H1 (cell line): Measurements from ENCODE around the gene ATG2B.

ENCODE experiments used
- JUND ChIP-seq: IDR thresholded peaks from 2 replicates; pipeline ENCODE4 v1.6.1; 2011; ENCODE audit warnings: mild to moderate bottlenecking, improper control_type of control experiment, low read length
- MAFK ChIP-seq: IDR thresholded peaks from 2 replicates; pipeline ENCODE4 v1.6.1; 2012; ENCODE audit warnings: low read depth, mild to moderate bottlenecking, improper control_type of control experiment, low read length
- PHF8 ChIP-seq: fragments of 200-600 bp; sonication (generic); conservative IDR thresholded peaks from 2 replicates; pipeline ENCODE4 v1.7.1; 2012; ENCODE audit warnings: low read depth, mild to moderate bottlenecking, inconsistent platforms, low read length, moderate library complexity
- POLR2A ChIP-seq, 2 experiments: IDR thresholded peaks; 1 replicate in 1 of 2; 2 replicates in 1 of 2; pipeline ENCODE4 v1.6.1; 2011; ENCODE audit warnings: low read depth in 2 of 2, low read length in 2 of 2, mild to moderate bottlenecking in 2 of 2; ENCODE audit errors: control extremely low read depth in 1 of 2
- SIRT6 ChIP-seq: IDR thresholded peaks from one replicate; pipeline ENCODE4 v1.7.1; 2012; ENCODE audit warnings: low read length, inconsistent platforms
- SRF ChIP-seq: IDR thresholded peaks from 2 replicates; pipeline ENCODE4 v1.6.1; 2011; ENCODE audit warnings: mild to moderate bottlenecking, low read depth, low read length, moderate library complexity
- TBP ChIP-seq: IDR thresholded peaks from 2 replicates; pipeline ENCODE4 v1.6.1; 2011; ENCODE audit warnings: low read depth, low read length, improper control_type of control experiment
- YY1 ChIP-seq: IDR thresholded peaks from 2 replicates; pipeline ENCODE4 v1.6.1; 2011; ENCODE audit warnings: low read depth, mild to moderate bottlenecking, low read length
- TF ChIP-seq, protein P1 (sequence below), 3 experiments: IDR thresholded peaks; 1 replicate in 2 of 3; 2 replicates in 1 of 3; pipeline versions ENCODE4 v1.5.1 to v1.6.1; 2011; ENCODE audit warnings: low read length in 3 of 3, mild to moderate bottlenecking in 3 of 3, inconsistent platforms in 2 of 3, low read depth in 1 of 3, moderate library complexity in 1 of 3; ENCODE audit not compliant: insufficient read depth in 1 of 3; ENCODE audit errors: control extremely low read depth in 1 of 3

- TF ChIP-seq, protein P1, sequence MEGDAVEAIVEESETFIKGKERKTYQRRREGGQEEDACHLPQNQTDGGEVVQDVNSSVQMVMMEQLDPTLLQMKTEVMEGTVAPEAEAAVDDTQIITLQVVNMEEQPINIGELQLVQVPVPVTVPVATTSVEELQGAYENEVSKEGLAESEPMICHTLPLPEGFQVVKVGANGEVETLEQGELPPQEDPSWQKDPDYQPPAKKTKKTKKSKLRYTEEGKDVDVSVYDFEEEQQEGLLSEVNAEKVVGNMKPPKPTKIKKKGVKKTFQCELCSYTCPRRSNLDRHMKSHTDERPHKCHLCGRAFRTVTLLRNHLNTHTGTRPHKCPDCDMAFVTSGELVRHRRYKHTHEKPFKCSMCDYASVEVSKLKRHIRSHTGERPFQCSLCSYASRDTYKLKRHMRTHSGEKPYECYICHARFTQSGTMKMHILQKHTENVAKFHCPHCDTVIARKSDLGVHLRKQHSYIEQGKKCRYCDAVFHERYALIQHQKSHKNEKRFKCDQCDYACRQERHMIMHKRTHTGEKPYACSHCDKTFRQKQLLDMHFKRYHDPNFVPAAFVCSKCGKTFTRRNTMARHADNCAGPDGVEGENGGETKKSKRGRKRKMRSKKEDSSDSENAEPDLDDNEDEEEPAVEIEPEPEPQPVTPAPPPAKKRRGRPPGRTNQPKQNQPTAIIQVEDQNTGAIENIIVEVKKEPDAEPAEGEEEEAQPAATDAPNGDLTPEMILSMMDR (IDR thresholded peaks at IDR 0.05; ENCODE audit: control extremely low read depth in 1 of 3, insufficient read depth in 1 of 3, low read depth in 1 of 3, low read length in 3 of 3) = no peak
- no peak for TF ChIP-seq SRF
- TF ChIP-seq SIRT6 = no peak
- no peak for TF ChIP-seq MAFK
- TF ChIP-seq PHF8 = no peak
- no peak for TF ChIP-seq YY1
- TF ChIP-seq POLR2A (IDR thresholded peaks at IDR 0.05; ENCODE audit: control extremely low read depth in 1 of 2, low read depth in 2 of 2, low read length in 2 of 2) = no peak
- no peak for TF ChIP-seq TBP
- no peak for TF ChIP-seq JUND
Observed at GRCh38 chr14:96310906-96311305, 52.2 kb downstream of the ATG2B start.
